Body of pancreas (tissue), 4 donors: ENCODE results near the gene TMBIM1.

Experiments
- POLR2A ChIP-seq, 3 donors: fragments of 450-650 bp; IDR thresholded peaks; one replicate each; pipeline ENCODE4 v1.6.1; 2016; ENCODE audit warnings: antibody characterized with exemption in 3 of 3, mild to moderate bottlenecking in 2 of 3
- TF ChIP-seq, protein P1 (sequence below), 7 experiments: fragments of 450-650 bp in 4 of 7; fragments of 200-600 bp in 3 of 7; sonication (generic) in 3 of 7; IDR thresholded peaks; one replicate each; pipeline ENCODE4 v1.5.1; 2016 to 2019; ENCODE audit warnings: antibody characterized with exemption in 7 of 7

DNA sequence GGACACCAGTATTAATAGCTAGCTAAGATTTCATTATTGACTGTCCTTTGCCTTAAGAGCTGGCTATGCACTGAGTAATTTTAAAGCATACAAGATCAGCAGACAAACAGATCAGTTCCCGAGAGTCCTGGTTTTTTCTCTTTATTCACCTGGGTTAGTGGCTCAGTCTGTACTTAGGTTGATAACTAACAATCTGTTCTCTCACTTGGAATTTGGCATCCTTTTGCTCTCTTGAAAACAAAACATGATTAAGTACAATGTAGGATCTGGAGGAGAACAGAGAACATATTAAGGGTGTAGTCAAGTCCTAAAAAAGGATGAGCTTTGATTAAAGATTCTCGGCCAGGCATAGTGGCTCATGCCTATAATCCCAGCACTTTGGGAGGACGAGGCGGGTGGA is 58.8 kb downstream of the TMBIM1 start:
- TF ChIP-seq, protein P1, sequence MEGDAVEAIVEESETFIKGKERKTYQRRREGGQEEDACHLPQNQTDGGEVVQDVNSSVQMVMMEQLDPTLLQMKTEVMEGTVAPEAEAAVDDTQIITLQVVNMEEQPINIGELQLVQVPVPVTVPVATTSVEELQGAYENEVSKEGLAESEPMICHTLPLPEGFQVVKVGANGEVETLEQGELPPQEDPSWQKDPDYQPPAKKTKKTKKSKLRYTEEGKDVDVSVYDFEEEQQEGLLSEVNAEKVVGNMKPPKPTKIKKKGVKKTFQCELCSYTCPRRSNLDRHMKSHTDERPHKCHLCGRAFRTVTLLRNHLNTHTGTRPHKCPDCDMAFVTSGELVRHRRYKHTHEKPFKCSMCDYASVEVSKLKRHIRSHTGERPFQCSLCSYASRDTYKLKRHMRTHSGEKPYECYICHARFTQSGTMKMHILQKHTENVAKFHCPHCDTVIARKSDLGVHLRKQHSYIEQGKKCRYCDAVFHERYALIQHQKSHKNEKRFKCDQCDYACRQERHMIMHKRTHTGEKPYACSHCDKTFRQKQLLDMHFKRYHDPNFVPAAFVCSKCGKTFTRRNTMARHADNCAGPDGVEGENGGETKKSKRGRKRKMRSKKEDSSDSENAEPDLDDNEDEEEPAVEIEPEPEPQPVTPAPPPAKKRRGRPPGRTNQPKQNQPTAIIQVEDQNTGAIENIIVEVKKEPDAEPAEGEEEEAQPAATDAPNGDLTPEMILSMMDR (IDR thresholded peaks at IDR 0.05): no peak
- TF ChIP-seq POLR2A (IDR thresholded peaks at IDR 0.05): no peak
